HL-60 (cell line): ENCODE measurements around the gene GET4.

Experiments used
- DNase-seq, 2 experiments: peaks; one replicate each; pipeline ENCODE4 v3.0.0-alpha.2; 2010 to 2020; ENCODE audit warnings: low read depth in 1 of 2, low spot score in 1 of 2
- H3K27ac ChIP-seq: fragments of 250-450 bp; sonication (Bioruptor Pico); replicated peaks from 2 replicates; pipeline ENCODE4 v1.5.1; 2020; ENCODE audit warnings: mild to moderate bottlenecking, moderate library complexity
- H3K27me3 ChIP-seq: fragments of 250-450 bp; sonication (Bioruptor Pico); 2 replicates; pipeline ENCODE4 v1.5.1; 2021; ENCODE audit warnings: mild to moderate bottlenecking, moderate library complexity; ENCODE audit not compliant: insufficient read depth, poor library complexity, severe bottlenecking
- H3K4me3 ChIP-seq: replicated peaks from 2 replicates; pipeline ENCODE4 v1.5.1; 2011; ENCODE audit warnings: mild to moderate bottlenecking, control low read depth, low read length; ENCODE audit not compliant: insufficient read depth
- CTCF ChIP-seq: IDR thresholded peaks from one replicate; pipeline ENCODE4 v1.5.1; 2011; ENCODE audit warnings: low read length, control low read depth, inconsistent platforms; ENCODE audit not compliant: insufficient read depth
- GABPA ChIP-seq: IDR thresholded peaks from 2 replicates; pipeline ENCODE4 v1.6.1; 2012; ENCODE audit warnings: low read depth
- POLR2AphosphoS5 ChIP-seq: IDR thresholded peaks from 2 replicates; pipeline ENCODE4 v1.6.1; 2012; ENCODE audit warnings: low read depth
- REST ChIP-seq: IDR thresholded peaks from 2 replicates; pipeline ENCODE4 v1.6.1; 2012; ENCODE audit warnings: low read depth; ENCODE audit not compliant: insufficient replicate concordance
- SPI1 ChIP-seq: IDR thresholded peaks from 2 replicates; pipeline ENCODE4 v1.6.1; 2012; ENCODE audit warnings: low read depth, mild to moderate bottlenecking, borderline replicate concordance

The GET4 gene

GRCh38 chr7:945556-946255, 69.4 kb downstream of the GET4 start:
- Histone ChIP-seq H3K27me3 (no peaks in the 10 kb centered on the region), H3K27ac (no peak overlapping the region), H3K4me3 (no peak overlapping the region)
- no peak for TF ChIP-seq POLR2AphosphoS5
- TF ChIP-seq CTCF: no peak
- TF ChIP-seq GABPA: no peak
- no peak for TF ChIP-seq SPI1
- TF ChIP-seq REST: no peak
- DNase-seq: no peak
